ENCODE data around the gene HIVEP1. TPM values are rescaled to one million over a fixed set of nuclear protein-coding genes. Genes with fewer than 3 reads are reported as not detected.
A peak's percentile ranks its signal among the peaks of the same experiment; 100 is the strongest.

HIVEP1 gene
- total and polyA plus RNA-seq, 2 of the 8 experiments (the other 6 are each of a cell fraction or from before 2014, with no cell fraction given) = 22.6 to 23.1 TPM

GRCh38 chr6:11983306-11983705 is 28.8 kb upstream of the HIVEP1 start:
- Histone ChIP-seq H3K36me3 (ENCODE audit: control insufficient read depth in 2 of 4, insufficient read depth in 4 of 4, low read length in 3 of 4) (no peaks in the 10 kb centered on the region), H3K27me3 (replicated peaks in 1 of 4; ENCODE audit: control insufficient read depth in 3 of 4, extremely low read depth in 1 of 4, insufficient read depth in 3 of 4, low read length in 3 of 4) (no peaks in the 10 kb centered on the region), H3K4ac (replicated peaks; ENCODE audit: insufficient read length, low read depth, low read length) (no peak overlapping the region), H4K20me1 (replicated peaks in 1 of 2; ENCODE audit: control insufficient read depth in 1 of 2, insufficient read depth in 2 of 2, low read length in 2 of 2) (no peaks in the 10 kb centered on the region), H4K5ac (ENCODE audit: insufficient read length, low read depth, low read length) (no peak overlapping the region), H3K4me2 (ENCODE audit: insufficient read depth in 1 of 2, low read depth in 2 of 2, low read length in 2 of 2) (no peak overlapping the region), H3K9me3 (ENCODE audit: insufficient read depth in 2 of 2, low read depth in 1 of 2, low read length in 1 of 2) (no peaks in the 10 kb centered on the region), H2BK15ac (ENCODE audit: low read length) (no peak overlapping the region), H2BK20ac (ENCODE audit: low read length) (no peak overlapping the region), H3K9ac (replicated peaks in 1 of 4; ENCODE audit: extremely low read depth in 1 of 4, low read depth in 3 of 4, low read length in 3 of 4) (no peak overlapping the region), H2BK120ac (replicated peaks; ENCODE audit: low read depth, low read length) (no peak overlapping the region), H3K27ac (ENCODE audit: low read depth, low read length) (no peak overlapping the region), H3K18ac (ENCODE audit: extremely low read depth, low read length) (no peak overlapping the region), H3K23me2 (ENCODE audit: low read depth, low read length) (no peaks in the 10 kb centered on the region), H3K79me1 (ENCODE audit: low read depth, low read length) (no peaks in the 10 kb centered on the region), H3K4me1 (replicated peaks in 1 of 4; ENCODE audit: control insufficient read depth in 3 of 4, insufficient read depth in 4 of 4, low read length in 3 of 4) (no peaks in the 10 kb centered on the region; a peak in 1 of 7 replicates), H2BK12ac (ENCODE audit: low read depth, low read length) (no peak overlapping the region), H3K23ac (ENCODE audit: insufficient read length) (no peak overlapping the region), H3K56ac (replicated peaks; ENCODE audit: insufficient read length, low read depth, low read length) (no peak overlapping the region), H2AK5ac (ENCODE audit: low read depth, low read length) (no peak overlapping the region), H4K91ac (replicated peaks; ENCODE audit: insufficient read length, low read length) (peak overlapping the region; percentile 73), H2AFZ (ENCODE audit: low read length) (peak overlapping the region; percentile 76; the same call in 1 of the 2 replicates), H2BK5ac (ENCODE audit: low read depth, low read length) (no peak overlapping the region), H3K4me3 (ENCODE audit: extremely low read depth in 1 of 4, insufficient read depth in 2 of 4, low read depth in 3 of 4, low read length in 4 of 4) (no peak overlapping the region), H3K14ac (ENCODE audit: insufficient read length) (no peak overlapping the region), H3K79me2 (ENCODE audit: control insufficient read depth in 1 of 2, insufficient read depth in 2 of 2, low read length in 2 of 2) (no peaks in the 10 kb centered on the region), H4K8ac (ENCODE audit: extremely low read depth, insufficient read depth, low read length) (no peak overlapping the region)
- CTCF ChIA-PET (ENCODE audit: partially characterized antibody) = no interaction called here
- 86% methylated on average over 5 of the region's 5 CpGs; no CpG with 5 or more reads in 1 of the 2 experiments for WGBS, 2 experiments (ENCODE audit: extremely low coverage in 1 of 2, insufficient coverage in 1 of 2, insufficient read length in 1 of 2, insufficient replicate concordance in 2 of 2, low coverage in 1 of 2, low lambda C conversion rate in 2 of 2, missing lambda C conversion rate in 1 of 2)
- POLR2A ChIA-PET (ENCODE audit: partially characterized antibody) = no interaction called here
- no peak for FAIRE-seq
- DNase-seq (ENCODE audit: low read depth in 1 of 2, low spot score in 2 of 2) = no peak
- no peak for TF ChIP-seq TAF1 (IDR thresholded peaks at IDR 0.05; ENCODE audit: low read depth, low read length)
- no peak for TF ChIP-seq ASH2L (IDR thresholded peaks at IDR 0.05; ENCODE audit: low read length)
- TF ChIP-seq RFX5 (IDR thresholded peaks at IDR 0.05; ENCODE audit: borderline replicate concordance, low read depth, low read length) = no peak
- no peak for TF ChIP-seq BACH1 (IDR thresholded peaks at IDR 0.05; ENCODE audit: low read length)
- TF ChIP-seq POLR2AphosphoS5 (IDR thresholded peaks at IDR 0.05; ENCODE audit: low read depth, low read length) = no peak
- TF ChIP-seq GABPA (IDR thresholded peaks at IDR 0.05; ENCODE audit: borderline replicate concordance, insufficient read depth, low read length) = no peak
- TF ChIP-seq, protein P1, sequence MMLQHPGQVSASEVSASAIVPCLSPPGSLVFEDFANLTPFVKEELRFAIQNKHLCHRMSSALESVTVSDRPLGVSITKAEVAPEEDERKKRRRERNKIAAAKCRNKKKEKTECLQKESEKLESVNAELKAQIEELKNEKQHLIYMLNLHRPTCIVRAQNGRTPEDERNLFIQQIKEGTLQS (IDR thresholded peaks at IDR 0.05; ENCODE audit: insufficient read depth, low read depth, low read length) = no peak
- TF ChIP-seq HDAC2 (IDR thresholded peaks at IDR 0.05; ENCODE audit: borderline replicate concordance in 1 of 2, low read depth in 2 of 2, low read length in 2 of 2) = no peak
- TF ChIP-seq SIRT6 (IDR thresholded peaks at IDR 0.05; ENCODE audit: low read length) = no peak
- no peak for TF ChIP-seq SAP30 (IDR thresholded peaks at IDR 0.05; ENCODE audit: insufficient read depth, insufficient replicate concordance, low read length)
- no peak for TF ChIP-seq CTCF (IDR thresholded peaks at IDR 0.05; ENCODE audit: control extremely low read depth in 1 of 3, insufficient read depth in 1 of 3, low read depth in 1 of 3, low read length in 3 of 3)
